Activated CD4-positive, alpha-beta T cell treated with anti-CD3 and anti-CD28 coated beads for 48 hours (primary cell): ENCODE results near the gene KCNS3.

ENCODE experiments used
- DNase-seq: peaks from one replicate; pipeline ENCODE4 v3.0.0-alpha.2; 2020

Gene KCNS3

GRCh38 chr2:17878281-17879136, at the start of gene KCNS3:
Gene KCNS3 (plus strand): TSS chr2:17878667. CDS start chr2:17931009, 52,342 bp downstream.
- peak; percentile 10 for DNase-seq

- peak; percentile 67 for DNase-seq
These were observed 48.1 kb upstream of the KCNS3 start for GRCh38 chr2:17830053-17831034.

GRCh38 chr2:17835516-17835915, 43.0 kb upstream of the KCNS3 start:
- no peak for DNase-seq

- DNase-seq = no peak
These were observed 38.5 kb upstream of the KCNS3 start for GRCh38 chr2:17839959-17840358.

- no peak for DNase-seq
These were observed 35.0 kb upstream of the KCNS3 start for GRCh38 chr2:17843457-17843856.

- no peak for DNase-seq
These were observed 32.7 kb upstream of the KCNS3 start for GRCh38 chr2:17845806-17846205.

GRCh38 chr2:17846676-17847075, 31.8 kb upstream of the KCNS3 start:
- no peak for DNase-seq

- no peak for DNase-seq
These were observed 31.2 kb upstream of the KCNS3 start for GRCh38 chr2:17847236-17847635.

- no peak for DNase-seq
These were observed 29.2 kb upstream of the KCNS3 start for GRCh38 chr2:17849275-17849674.

- DNase-seq = no peak
These were observed 28.3 kb upstream of the KCNS3 start for GRCh38 chr2:17850151-17850550.

GRCh38 chr2:17851731-17852585, 26.5 kb upstream of the KCNS3 start:
- DNase-seq = peak; percentile 54

- no peak for DNase-seq
These were observed 24.7 kb upstream of the KCNS3 start for GRCh38 chr2:17853799-17854198.

GRCh38 chr2:17857021-17857420, 21.4 kb upstream of the KCNS3 start:
- no peak for DNase-seq

- no peak for DNase-seq
These were observed 20.4 kb upstream of the KCNS3 start for GRCh38 chr2:17858064-17858463.

GRCh38 chr2:17863539-17863938, 14.9 kb upstream of the KCNS3 start:
- no peak for DNase-seq

- DNase-seq = no peak
These were observed 13.8 kb upstream of the KCNS3 start for GRCh38 chr2:17864676-17865075.

GRCh38 chr2:17867133-17867532, 11.3 kb upstream of the KCNS3 start:
- no peak for DNase-seq

- peak; percentile 8 for DNase-seq
These were observed 9.3 kb upstream of the KCNS3 start for GRCh38 chr2:17869128-17869527.

- no peak for DNase-seq
These were observed 6.8 kb upstream of the KCNS3 start for GRCh38 chr2:17871639-17872038.

- no peak for DNase-seq
These were observed 5.4 kb upstream of the KCNS3 start for GRCh38 chr2:17873021-17873420.

GRCh38 chr2:17876590-17876989, 1.9 kb upstream of the KCNS3 start:
- no peak for DNase-seq

GRCh38 chr2:17877811-17878280, 621 bp upstream of the KCNS3 start:
- peak; percentile 2 for DNase-seq
